Natural killer cell treated with Interleukin-12 subunit alpha and Interleukin-12 subunit beta and Interleukin-15 and Interleukin-18, amount 100 ng/mL, for 72 hours (primary cell): Measurements from ENCODE around the gene TAF13. TPM values are rescaled to one million over a fixed set of nuclear protein-coding genes. Genes with fewer than 3 reads are reported as not detected.
"Not testable (repeated sequence)": the region's sequence is repeated elsewhere in the genome, so short reads cannot be mapped to it uniquely, and the experiment has no call there.

Experiments
- ATAC-seq, 2 donors: fragments of 150-1000 bp; cut with Tn5 transposase in 1 of 2; sonication (Bioruptor Pico), chemical (Tn5 transposase) in 1 of 2; 2 replicates each; pipeline ENCODE4 v1.10.0; 2021
- DNase-seq: peaks from one replicate; pipeline ENCODE4 v3.0.0; 2022; ENCODE audit warnings: low spot score
- H3K27ac Mint-ChIP-seq, 2 donors: 1 replicate in 1 of 2; 2 replicates in 1 of 2; pipeline ENCODE4 v1.8.0; 2022; ENCODE audit warnings: mixed read lengths in 2 of 2, mild to moderate bottlenecking in 1 of 2, moderate library complexity in 1 of 2
- H3K27me3 Mint-ChIP-seq, 2 donors: 1 replicate in 1 of 2; 2 replicates in 1 of 2; pipeline ENCODE4 v1.8.0; 2022; ENCODE audit warnings: mixed read lengths in 2 of 2
- H3K36me3 Mint-ChIP-seq: one replicate; pipeline ENCODE4 v1.8.0; 2022; ENCODE audit warnings: mixed read lengths
- H3K4me1 Mint-ChIP-seq, 2 donors: 1 replicate in 1 of 2; 2 replicates in 1 of 2; pipeline ENCODE4 v1.8.0; 2022; ENCODE audit warnings: low read depth in 2 of 2, mixed read lengths in 2 of 2, mild to moderate bottlenecking in 1 of 2
- H3K4me3 Mint-ChIP-seq: one replicate; pipeline ENCODE4 v1.8.0; 2022; ENCODE audit warnings: mixed read lengths
- H3K9me3 Mint-ChIP-seq: 2 replicates; pipeline ENCODE4 v1.8.0; 2022; ENCODE audit warnings: mixed read lengths
- total RNA-seq, 2 donors: library from RNA; stranded (reverse); gene quantifications; one replicate each; pipeline ENCODE4 v1.2.3, GENCODE V29; 2022

TAF13 gene
- total RNA-seq, 2 donors from 2014 or later: 28.1 to 42.3 TPM

DNA sequence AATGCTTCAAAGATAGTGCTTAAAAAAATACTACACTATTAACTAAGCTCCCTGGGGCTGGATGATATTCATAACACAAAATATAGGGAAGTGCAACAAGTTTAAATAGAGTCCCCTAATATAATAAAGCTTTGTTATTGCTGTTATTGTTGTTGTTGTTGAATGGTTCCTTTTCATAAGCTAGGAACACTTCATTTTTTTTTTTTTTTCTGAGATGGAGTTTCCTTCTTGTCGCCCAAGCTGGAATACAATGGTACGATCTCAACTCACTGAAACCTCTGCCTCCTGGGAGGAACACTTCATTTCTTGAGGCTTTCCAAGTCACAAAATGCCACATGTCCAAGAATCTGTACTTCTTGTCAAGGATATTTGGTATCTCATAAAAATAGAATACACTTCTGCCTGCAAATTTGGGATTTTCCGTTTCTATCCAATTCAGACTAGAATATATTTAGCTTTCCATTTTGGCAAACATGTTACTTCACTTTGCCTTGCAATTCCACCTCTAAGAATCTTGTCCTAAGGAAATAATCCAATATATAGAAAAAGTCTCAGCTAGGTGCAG is 55.0 kb downstream of the TAF13 start:
- ATAC-seq (no peak), DNase-seq (no peak)
- H3K27me3 Mint-ChIP-seq: no peaks in the 10 kb centered on the region
- H3K36me3 Mint-ChIP-seq: peaks cover 12% of the 10 kb centered on the region
- H3K4me3 Mint-ChIP-seq: no peak overlapping the region
- no peaks in the 10 kb centered on the region for H3K9me3 Mint-ChIP-seq
- H3K27ac Mint-ChIP-seq: no peak overlapping the region
- no peaks in the 10 kb centered on the region for H3K4me1 Mint-ChIP-seq

- not testable (repeated sequence) for H3K4me1 Mint-ChIP-seq
Measured at GRCh38 chr1:109017719-109018118, 58.1 kb downstream of the TAF13 start.

DNA sequence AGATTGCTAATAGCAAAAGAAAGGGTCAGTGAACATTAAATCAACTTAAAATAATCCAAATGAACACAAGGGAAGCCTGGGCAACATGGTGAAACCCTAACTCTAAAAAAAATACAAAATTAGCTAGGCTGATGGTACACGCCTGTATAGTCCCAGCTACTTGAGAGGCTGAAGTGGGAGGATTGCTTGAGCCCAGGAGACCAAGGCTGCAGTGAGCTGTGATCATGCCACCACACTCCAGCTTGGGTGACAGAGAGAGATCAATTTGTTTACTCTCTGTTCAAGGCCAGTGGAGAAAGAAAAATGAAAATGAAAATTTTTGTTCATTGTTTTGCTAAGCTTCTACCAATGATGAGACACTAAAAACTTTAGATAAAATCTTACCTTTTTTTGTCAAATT is 58.7 kb downstream of the TAF13 start:
- peaks cover 12% of the 10 kb centered on the region for H3K36me3 Mint-ChIP-seq
- H3K27ac Mint-ChIP-seq: no peak overlapping the region
- H3K9me3 Mint-ChIP-seq: no peaks in the 10 kb centered on the region
- H3K27me3 Mint-ChIP-seq: no peaks in the 10 kb centered on the region
- DNase-seq (no peak), ATAC-seq (no peak)
- no peak overlapping the region for H3K4me3 Mint-ChIP-seq
- no peaks in the 10 kb centered on the region for H3K4me1 Mint-ChIP-seq

More at GRCh38 chr1:109017719-109018118, 58.1 kb downstream of the TAF13 start:
- DNase-seq, H3K9me3 Mint-ChIP-seq, H3K27ac Mint-ChIP-seq, H3K27me3 Mint-ChIP-seq, ATAC-seq, H3K4me3 Mint-ChIP-seq: not testable (repeated sequence)
- H3K36me3 Mint-ChIP-seq: peaks cover 12% of the 10 kb centered on the region

Other genes starting within 250 kb of the TAF13 start
- gene AKNAD1, start 218.9 kb downstream of the TAF13 start, total RNA-seq: not detected
- gene GPSM2, start 199.0 kb downstream of the TAF13 start, total RNA-seq: 10 to 100 TPM in 1 of 2 donors, 1 to 10 TPM in 1; 7.7 to 25.0 TPM
- 10 to 100 TPM; 15.5 to 17.0 TPM for gene CLCC1, start 112.5 kb downstream of the TAF13 start, total RNA-seq
- gene WDR47, start 33.9 kb downstream of the TAF13 start, total RNA-seq: 10 to 100 TPM; 15.1 to 16.1 TPM
- 10 to 100 TPM; 40.8 to 53.8 TPM for gene TMEM167B, start 14.8 kb upstream of the TAF13 start, total RNA-seq
- gene ELAPOR1, start 38.1 kb upstream of the TAF13 start, total RNA-seq: 1 to 10 TPM; 1.4 to 4.0 TPM
- gene SARS1, start 137.9 kb upstream of the TAF13 start, total RNA-seq: 100 to 1,000 TPM; 178 to 205 TPM
- 1 to 10 TPM; 1.5 to 2.6 TPM for gene CELSR2, start 173.5 kb upstream of the TAF13 start, total RNA-seq
- 10 to 100 TPM in 1 of 2 donors, 1 to 10 TPM in 1; 4.7 to 16.2 TPM for gene PSRC1, start 207.1 kb upstream of the TAF13 start, total RNA-seq
- not detected for gene MYBPHL, start 231.0 kb upstream of the TAF13 start, total RNA-seq